Stimulated activated CD4-positive, alpha-beta T cell treated with anti-CD3 and anti-CD28 coated beads, Interleukin-4, amount 100 ng/mL, for 1 hour (primary cell): ENCODE data around the gene SSTR3.
"Not testable (repeated sequence)": the region's sequence is repeated elsewhere in the genome, so short reads cannot be mapped to it uniquely, and the experiment has no call there.

ENCODE experiments used
- DNase-seq: peaks from one replicate; pipeline ENCODE4 v3.0.0-alpha.2; 2020

The SSTR3 gene

DNA sequence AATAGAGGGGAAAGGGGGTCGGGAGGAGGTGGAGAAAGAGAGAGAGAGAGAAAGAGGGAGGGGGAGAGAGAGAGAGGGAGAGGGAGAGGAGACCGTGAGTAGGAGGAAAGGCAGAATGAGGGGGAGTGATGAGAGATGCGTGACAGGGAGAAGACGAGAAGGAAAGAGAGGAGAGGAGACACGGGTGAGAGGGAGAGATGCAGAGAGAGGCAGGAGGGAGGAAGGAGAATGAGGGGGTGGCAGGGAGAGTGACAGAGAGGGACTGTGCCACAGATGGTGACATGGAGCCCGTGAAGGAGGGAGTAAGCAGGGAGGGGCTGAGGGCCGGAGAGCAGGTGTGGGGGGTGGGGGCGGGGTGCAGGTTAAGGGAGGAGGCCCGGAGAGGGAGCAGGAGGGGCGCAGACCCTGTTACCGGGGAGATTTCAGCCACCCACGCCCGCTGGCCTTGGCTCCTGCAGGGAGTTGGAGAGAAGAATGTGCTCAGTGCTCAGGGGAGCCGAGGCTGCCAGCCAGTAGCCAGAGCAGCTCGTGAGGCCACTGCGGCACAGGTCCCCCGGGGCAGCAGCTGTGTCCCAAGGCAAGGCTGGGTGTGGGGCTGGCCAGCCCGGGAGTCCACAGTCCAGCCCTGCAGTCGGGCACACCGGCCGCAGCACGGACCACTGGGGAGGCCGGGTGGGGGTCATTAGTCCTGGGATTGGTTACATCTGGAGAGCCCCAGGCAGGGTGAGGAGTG is at the start of gene SSTR3:
SSTR3 (minus strand) TSS at position 304 of the 733 bp plus-strand sequence. CDS start 4,674 bp downstream, outside the sequence.
- no peak for DNase-seq

DNA sequence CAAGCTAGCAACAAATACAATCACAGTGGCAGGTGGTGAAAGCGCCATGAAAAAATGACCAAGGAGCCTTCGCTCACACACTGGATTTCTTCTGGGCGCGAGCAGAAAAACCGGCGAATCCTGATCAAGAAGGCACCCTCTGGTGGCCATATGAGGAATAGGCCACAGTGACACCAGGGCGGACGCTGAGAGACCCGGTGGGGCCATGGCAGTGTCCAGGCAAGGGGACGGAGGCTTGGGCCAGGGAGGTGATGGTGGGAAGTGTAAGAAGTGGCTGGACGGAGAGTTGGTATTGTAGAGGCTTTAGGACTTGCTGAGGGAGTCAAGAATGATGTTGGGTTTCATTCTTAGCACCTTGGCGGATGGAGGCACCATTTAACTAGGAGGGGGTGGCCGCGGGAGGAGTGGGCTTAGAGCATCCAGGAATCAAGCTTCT is 48.6 kb upstream of the SSTR3 start:
- DNase-seq, result peak; percentile 54

DNA sequence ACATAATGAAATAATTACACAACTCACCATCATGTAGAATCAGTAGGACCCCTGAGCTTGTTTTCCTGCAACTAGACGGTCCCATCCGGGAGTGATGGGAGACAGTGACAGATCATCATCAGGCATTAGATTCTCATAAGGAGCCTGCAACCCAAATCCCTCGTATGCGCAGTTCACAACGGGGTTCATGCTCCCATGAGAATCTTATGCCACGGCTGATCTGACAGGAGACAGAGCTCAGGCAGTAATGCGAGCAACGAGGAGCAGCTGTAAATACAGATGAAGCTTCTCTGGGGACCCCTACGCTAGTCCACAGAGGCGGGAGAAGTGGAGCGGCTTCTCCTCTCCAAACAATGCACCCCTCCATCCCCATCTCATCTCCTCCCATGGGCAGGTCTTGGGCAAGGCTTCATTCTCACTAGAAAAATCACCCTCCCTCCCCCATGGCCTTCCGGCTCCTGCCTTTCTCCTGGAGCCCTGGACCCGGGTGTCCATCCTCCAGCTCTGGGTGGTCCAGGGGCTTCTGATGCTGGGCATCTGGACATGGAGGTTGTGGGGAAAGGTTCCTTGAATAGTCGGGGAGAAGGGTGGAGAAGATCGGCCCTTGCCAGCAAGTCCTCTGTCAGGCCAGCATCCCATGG is 48.0 kb upstream of the SSTR3 start:
- DNase-seq, result no peak

DNA sequence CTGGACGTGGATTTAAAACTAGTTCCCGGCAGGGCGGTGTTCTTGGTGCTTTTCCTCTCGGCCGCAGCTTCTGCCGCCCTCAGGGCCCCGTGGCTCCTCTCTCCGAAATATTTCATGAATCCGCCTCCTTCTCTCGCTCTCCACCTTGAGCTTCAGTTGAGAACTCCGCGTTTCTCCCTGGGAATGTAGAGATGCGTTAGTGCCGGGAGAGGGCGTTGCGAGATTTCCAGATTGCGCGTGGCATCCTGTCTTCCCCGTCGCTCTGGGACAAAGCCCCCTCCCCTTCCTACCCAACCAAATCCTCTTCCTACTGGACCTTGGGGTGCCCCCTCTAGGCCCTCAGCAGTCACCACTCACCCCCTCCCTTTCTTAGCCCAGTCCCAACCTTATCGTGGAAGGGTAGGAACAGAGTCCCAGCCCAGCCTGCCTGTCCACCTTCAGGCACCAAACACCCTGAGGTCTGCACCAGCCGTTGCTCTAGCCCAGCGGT is 47.3 kb upstream of the SSTR3 start:
- peak; percentile 22 for DNase-seq

DNA sequence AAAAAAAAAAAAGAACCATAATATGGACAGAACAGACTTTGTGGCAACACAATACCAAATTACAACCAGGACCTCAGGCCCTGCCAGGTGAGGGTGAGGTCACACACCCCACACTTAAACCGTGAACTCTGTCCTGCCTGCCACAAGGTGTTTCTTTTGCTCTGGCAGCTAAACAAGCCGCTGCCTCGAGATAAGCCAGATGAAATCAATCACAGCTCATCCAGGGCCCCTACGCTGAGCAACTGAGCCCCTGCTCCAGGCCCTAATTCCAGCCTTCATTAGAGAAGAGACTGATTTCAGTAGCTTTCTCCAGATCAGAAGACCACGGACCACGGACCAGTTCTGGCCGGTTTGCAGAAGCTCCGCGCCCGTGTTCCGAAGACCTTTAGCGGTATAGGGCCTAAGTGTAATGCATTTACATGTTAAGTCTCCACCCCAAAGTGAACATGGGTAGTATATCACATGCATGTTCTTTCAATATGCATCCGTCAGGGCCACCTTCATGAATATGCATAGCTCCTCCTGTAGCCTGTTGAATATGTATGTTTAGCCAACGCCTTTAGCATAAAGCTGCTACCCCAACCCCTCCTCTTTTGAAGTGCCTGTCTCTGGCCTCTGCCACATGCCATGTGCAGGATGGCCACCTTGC is 46.6 kb upstream of the SSTR3 start:
- no peak for DNase-seq

DNA sequence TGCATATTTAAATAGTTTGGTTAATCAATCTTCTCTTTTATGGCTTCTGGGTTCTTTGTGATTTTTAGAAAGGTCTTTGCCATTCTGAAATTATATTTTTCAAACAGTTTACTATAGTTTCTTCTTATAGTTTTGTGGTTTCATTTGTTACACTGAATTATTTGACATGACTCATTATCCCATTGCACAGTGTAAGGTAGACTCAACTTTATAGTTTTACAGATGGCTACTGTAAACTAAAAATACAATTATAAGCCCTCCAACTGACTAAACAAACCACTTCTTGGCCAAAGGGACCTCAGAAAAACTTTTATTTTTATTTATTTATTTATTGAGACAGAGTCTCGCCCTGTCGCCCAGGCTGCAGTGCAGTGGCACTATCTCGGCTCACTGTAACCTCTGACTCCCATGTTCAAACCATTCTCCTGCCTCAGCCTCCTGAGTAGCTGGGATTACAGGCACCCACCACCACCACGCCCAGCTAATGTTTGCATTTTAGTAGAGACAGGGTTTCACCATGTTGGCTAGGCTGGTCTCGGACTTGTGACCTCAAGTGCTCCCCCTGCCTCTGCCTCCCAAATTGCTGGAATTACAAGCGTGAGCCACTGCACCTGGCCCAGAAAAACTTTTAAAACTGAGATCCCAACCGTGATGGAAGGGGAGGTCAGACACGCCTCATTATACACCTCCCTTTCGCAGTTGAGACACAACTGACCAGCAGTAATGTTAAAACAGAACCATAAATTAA is 45.9 kb upstream of the SSTR3 start:
- no peak for DNase-seq

DNA sequence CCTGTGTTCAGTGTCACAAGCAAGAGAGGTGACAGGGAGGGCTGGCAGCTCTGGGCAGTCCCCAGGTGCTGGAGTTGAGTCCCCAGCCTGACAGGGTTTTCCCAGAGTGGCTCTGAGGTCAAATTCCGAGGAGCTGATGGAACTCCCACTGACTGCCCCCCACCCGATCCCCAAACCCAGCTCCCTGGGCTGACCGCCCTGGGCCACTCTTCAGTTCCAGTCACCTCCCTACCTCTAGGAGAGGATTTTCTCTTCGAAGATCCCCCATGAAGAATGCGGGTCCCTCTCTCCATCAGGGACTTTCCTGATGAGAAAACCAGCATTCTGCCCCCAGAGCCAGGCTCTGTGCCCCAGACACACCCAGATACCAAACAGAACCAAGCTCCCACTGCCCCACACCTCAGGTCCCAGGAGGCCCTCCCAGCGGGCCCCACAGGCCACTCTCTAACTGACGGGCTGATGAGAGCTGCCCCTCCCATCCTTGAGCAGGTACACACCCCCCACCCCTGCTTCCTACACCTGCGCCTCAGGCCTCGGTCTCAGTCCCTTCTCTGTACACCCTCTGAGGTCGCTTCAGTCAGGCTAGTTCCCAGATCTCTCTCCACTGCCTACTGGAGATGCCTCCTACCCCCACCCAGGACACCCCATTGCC is 43.9 kb upstream of the SSTR3 start:
- DNase-seq, result no peak

DNA sequence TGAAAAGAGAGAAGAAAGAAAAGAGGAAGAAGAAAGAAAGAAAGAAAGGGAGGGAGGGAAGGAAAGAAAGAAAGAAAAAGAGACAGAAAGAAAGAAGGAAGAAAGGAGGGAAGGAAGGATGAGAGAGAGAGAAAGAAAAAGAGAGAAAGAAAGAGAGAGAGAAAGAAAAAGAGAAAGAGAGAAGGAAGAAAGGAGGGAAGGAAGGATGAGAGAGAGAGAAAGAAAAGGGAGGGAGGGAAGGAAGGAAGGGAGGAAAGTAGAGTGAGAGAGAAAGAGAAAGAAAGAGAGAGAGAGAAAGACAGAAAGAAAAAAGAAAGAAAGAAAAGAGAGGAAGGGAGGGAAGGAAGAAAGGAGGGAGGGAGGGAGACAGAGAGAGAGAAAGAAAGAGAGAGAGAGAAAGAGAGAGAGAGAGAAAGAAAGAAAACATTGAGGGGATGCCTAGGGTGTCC is 43.3 kb upstream of the SSTR3 start:
- no peak for DNase-seq

DNA sequence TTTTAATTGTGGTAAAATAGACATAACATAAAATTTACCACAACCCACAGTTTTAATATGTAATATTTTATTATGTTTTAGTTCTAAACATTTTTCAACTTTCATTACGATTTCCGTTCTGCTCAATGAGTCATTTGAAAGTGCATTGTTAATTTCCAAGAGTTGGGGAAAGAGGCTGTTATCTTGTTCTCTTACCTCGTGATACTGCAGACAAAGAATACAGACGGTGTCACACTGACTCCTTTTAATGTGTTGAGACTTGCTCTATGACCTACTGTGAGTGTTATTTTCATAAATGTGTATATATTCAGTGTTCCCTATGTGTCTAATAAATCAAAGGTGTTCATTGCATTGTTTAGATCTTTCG is 42.6 kb upstream of the SSTR3 start:
- no peak for DNase-seq

DNA sequence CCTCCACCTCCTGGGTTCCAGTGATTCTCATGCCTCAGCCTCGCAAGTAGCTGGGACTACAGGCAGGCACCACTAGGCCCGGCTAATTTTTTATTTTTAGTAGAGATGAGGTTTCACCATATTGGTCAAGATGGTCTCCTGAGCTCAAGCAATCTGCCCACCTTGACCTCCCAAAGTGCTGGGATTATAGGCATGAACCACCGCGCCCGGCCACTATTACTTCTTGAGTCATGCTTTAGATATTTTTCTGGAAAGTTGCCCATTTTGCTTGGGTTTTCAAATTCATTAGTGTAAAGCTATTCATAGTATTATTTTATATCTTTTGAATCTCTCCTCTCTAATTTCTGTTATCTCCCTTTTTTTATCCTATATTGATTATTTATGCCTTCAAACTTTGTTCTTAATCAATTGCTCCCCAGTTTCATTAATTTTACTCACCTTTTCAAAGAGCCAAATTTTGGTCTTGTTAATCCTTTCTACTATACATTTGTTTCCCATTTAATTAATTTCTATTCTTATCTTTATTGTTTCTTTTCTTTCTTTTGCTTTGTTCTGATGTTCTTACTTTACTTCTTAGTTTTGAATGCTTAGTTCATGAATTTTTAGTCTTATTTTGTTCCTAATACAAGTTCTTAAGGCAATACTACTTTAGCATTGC is 42.1 kb upstream of the SSTR3 start:
- DNase-seq, result no peak

DNA sequence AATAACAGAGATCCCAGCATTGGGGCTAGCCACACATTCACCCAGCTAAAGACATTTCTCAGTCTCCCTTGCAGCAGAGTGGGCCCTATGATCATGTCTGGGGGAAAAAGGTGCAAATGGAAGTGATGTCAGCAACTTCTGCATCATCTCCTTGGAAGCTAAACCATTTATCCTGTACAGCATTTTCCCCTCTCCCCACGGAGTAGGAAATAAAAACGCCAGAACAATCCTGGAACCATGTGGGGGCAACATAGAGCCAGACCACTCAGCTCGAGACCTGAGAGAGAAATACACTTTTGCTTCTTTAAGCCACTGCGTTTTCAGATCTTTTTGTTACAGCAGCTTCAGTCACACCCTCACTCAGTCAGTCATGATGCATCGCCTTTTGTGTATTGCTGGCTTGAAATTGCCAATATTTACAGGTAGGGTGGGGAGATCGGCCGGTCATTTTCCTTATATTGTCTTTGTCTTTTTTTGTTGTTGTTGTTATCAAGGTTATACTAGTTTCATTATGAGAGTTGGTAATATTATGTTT is 40.9 kb upstream of the SSTR3 start:
- DNase-seq, result no peak

DNA sequence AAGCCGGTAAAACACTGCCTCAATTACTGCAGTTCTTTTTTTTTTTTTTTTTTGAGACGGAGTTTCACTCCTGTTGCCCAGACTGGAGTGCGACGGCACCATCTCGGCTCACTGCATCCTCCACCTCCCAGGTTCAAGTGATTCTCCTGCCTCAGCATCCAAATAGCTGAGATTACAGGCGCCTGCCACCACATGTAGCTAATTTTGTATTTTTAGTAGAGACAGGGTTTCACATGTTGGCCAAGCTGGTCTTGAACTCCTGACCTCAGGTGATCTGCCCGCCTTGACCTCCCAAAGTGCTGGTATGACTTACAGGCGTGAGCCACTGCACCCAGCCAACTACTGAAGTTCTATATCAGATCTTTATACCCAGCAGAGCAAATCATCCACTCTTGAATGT is 39.6 kb upstream of the SSTR3 start:
- not testable (repeated sequence) for DNase-seq

DNA sequence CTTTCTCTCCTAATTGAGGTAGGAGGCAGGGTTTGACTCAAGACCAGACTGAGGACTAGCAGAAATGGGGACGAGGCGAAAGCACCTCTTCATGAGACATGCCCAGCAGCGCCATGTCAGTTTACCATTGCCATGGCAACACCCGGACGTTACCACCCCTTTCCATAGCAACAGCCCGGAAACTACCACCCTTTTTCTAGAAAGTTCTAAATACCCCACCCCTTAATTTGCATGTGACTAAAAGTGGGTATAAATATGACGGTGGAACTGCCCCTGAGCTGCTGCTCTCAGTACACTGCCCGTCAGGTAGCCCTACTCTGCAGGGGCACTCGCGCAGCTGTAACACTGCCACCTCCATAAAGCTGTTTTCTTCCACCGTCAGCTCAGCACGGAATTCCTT is 37.7 kb upstream of the SSTR3 start:
- no peak for DNase-seq

DNA sequence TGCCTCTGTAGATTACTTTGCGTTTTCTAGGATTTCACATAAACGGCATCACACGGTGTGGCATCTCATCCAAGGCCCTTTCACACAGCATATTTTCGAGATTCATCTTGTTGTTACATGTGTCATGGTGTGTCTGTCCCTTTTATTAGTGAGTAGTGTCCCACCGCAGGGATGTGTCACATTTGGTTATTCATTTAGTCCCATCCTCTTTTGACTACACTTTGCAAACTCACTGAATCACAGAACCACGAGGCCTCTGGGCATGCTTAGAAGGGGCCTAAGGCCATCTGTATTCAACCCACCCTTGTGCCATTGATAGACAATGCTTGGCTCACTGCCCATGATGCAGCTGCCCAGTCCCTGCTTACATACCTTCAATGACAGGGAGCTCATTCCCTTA is 36.0 kb upstream of the SSTR3 start:
- no peak for DNase-seq

DNA sequence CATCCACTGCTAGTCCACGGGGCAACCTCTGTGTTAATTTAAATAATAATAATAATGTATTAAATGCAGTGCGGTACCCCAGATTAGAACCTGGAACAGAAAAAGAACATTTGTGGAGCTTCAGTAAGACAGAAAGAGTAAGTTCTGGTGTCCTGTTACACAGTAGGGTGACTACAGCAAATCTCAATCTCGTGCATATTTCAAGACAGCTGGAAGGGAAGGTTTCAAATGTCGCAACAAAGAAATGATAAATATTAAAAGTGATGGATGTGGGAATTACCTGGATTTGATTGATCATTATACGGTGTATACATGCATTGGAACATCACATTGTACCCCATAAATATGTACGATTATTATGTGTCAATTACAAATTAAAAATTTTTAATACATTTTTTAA is 33.5 kb upstream of the SSTR3 start:
- no peak for DNase-seq

DNA sequence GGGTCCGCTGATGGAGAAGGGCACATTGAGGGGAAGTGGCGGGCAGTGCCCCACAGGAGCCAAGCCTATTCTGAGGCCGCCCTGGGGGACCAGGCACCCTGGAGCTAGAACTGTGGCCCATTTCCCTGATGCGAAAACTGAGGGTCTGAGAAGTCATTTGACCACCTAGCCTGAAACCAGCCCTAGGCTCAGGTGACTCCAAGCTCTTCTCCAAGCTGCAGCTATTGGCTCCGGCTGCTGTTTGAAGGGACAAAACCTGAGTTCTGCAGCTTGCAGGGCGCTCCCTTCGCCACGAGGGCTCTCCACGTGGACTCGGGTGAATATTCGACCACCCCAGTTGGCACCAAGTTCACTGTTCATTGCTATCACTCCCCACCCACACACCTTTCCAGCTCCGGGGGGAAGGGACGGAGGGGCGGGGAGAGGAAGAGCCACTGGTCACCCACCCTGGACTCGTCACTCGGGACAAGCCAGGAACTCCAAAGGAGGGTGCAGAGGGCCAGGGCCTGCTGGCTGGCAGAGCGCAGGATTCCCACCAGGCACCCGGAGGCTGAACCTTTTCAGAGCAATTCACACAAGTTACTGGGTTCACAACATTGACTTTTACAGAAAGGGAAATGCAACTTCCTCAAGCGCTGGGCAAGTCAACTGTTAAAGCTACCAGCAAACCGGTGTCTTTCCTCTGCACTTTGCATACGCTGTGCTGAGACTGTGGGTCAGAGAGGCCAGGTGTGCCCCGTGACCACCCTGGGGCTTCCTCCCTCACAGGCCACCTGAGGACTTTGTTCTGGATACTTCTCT is 32.8 kb upstream of the SSTR3 start:
- no peak for DNase-seq

DNA sequence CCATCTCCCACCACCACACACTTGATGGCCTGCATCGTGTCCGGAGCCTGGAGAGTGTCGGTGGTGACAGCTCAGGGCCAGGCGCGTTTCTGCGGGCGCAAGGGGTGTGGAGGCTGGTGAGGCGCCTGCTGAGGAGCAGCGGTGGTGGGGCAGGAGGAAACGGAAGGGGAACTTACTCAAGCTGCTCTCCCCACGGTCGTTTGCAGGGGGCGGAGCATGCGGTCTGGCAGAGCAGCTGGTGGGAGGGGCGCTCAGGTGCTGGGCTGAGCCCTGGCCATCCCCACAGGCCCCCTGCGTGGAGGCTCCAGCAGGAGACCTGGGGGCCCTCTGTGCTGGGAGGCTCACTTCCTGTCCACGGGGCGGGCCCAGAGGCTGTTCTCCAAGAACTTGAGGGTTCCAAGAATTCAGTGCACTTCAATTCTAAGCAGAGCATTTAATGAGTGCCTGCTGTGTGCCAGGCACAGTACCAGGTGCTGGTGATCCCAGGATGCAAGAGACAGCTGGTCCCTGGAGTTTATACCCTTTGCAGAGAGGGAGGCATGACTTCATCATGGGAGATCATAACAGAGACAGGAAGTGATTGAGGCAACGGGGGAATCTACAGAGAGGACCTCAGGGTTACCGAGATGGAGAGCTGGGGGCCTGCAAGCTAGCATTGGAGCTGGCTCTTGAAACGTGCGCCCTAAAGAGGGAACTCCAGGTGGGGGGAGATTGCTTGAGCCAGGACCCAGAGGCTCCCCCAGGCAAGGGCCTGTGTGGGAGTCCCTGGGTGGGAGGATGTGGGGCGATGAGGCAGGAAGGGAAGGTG is 32.0 kb upstream of the SSTR3 start, which contains the start of gene RAC2:
RAC2 (minus strand) TSS at position 156 of the 808 bp plus-strand sequence; CDS start at position 35, 121 bp downstream.
- peak; percentile 90 for DNase-seq

DNA sequence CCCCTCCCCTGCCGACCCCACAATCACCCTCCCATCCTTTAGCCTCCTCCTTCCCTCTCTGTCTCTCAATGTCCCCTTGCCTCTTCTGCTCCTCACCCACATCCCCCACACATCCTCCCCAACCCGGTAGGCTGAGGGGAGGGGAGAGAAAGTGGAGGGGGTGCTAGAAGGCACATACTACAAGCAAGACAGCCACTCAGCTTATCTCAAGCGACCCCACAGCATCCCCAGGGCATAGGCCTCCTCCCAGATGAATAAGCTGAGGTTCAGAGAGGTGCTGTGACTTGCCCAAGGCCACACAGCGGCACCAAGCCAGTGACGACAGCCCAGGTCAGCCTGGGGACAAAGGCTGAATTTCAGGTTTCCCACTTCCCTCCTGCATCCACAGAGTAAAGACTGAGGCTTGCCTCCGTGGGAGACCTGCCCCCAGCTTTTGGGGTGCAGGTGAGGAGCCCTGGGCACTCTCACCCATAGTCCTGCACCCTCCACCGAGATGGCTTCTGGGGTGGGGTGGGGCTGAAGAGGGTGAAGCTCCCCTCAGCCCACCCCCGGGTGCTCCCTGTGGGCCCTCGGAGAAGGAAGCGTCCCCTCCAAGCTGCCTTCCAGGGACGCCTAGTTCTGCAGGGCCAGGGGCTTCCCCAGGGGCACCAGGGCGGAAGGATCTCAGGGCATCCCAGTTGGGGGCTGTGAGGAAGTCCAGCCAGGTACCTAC is 31.3 kb upstream of the SSTR3 start:
- DNase-seq, result peak; percentile 7

DNA sequence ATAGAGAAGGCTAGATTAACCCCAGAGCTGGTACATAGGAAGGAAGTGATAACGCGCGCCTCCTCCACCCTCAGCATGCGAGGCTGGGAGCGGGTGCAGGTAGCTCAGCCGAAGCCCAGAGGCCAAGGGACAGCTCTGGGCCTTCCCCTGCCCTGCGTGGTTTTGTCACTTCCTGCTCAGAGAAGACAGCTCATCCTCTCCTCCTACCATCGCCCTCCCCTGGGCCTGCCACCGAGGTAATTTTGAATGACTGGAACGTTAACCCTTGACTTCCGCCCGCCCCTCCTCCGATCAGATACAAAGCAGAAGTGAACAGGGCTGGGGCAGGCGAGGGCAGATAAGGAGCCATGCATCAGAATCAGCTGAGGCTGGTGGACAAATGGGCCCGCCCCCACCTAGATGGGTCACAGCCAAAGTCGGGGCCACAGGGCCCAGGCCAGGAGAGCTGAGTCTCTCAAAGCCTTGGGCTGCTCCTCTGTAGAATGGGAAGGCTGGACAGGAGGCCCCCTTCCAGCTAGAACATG is 30.2 kb upstream of the SSTR3 start:
- DNase-seq, result peak; percentile 87
